NCI-H1048 (cell line): ENCODE results near the gene DCDC1.

Experiments used
- DNase-seq: peaks from one replicate; lab custom pipeline; 2025; lab: John Stamatoyannopoulos, UW

Gene DCDC1

DNA sequence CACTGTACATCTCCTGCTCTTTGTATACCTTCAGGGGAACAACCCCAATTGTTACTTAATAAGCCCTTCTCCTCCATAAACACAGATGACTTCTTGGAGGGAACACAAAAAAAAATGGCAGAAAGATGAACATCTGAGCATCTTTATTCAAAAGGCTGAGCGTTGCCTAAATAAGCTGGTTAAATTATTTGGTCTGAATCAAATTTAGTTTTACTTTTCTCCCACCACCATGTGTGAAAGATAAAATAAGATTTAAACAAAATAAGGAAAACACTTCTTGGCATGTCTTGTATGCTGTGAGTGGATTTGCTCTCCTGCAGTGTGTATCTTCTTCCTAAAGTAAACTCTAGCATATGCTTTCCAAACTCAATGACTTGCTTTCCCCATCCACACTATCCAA is 137.9 kb downstream of the DCDC1 start:
- no peak for DNase-seq

DNA sequence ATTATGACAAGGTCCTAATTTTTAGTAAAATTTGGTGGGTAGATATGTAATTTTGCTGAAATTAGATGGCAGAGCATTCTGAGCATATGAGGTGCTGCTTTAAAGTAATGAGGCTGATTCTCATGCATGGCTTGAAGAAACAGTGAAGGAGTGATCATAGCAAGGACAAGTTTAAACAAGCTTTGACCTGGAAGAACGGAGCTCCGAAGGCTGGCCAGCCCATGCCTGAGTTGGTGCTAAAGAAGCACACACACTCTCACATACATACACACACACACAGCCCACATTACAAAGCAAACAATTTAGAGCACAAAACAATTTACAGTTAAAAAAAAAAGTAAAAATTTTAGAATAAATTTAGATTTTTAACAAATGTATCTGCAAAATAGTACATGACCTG is 150.7 kb downstream of the DCDC1 start:
- DNase-seq, result no peak

DNA sequence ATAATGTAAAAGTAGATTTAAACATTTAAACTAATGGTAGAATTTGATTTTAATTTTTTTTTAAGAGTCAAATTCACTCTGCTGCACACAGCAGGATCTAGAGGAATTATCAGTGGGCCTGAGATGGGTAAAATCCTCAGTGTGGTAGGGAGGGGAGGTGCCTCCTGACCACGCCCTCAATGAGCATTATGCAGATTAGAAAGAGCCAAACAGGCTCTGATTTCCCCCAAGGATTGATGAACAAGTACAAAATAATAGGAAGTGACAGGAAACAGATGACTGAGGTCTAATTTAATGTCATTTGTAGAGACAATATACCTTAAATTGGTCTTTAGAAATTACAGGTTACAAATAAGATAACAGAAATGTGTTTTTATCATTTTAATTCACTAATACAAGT is 155.2 kb downstream of the DCDC1 start:
- DNase-seq, result no peak

DNA sequence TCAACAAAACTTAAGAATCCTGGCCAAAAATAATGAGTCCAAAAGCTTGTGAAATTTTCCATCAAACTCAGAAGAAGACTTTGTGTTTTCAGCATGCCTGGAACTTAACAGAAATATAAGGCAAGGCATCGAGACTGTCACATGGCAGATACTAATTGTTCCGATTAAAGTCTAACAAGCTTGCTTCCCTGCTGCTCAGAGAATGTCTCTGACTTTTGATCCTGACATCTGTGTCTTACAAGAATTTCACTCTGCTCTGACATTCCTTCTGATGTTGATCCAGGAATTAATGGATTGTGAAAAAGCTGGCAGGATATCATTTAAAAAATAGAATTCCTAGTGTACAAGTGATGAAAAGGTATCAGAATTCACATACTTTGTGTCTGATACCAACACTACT is 170.2 kb downstream of the DCDC1 start:
- no peak for DNase-seq

DNA sequence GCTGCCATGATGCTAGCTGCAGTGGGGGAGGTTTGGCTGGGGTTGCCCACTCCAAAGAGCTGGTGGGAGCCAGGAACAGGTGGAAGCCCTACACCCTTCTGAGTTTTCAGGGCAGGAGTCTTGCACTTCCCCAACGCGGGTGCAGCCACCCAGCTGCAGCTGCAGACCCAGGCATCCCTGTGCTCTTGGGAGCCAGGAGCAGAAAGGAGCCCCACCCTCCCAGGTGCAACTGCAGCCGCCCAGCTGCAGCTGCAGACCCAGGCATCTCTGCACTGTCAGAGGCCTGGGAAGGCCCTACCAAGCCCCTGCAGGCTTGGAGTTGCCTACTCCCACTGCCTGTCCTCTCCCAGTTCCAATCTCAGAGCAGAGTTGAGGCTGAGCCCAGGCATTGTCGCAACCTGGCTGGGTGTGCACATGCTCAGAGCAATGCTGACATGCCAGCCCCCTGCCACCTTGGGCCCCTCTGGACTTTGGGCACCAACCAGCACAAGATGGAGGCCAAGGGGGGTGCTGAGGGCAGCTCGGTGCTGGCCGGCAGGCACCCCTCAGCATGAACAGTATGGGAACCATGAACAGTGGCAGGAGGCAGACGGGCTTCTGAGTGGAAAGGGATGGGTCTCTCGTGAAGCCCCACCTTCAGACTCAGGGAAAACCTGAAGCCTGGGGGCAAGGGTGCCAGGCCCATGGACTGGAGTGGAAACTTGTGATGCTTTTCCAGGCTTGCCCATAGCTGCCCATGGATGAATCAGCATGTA is 195.4 kb downstream of the DCDC1 start:
- DNase-seq, result no peak

DNA sequence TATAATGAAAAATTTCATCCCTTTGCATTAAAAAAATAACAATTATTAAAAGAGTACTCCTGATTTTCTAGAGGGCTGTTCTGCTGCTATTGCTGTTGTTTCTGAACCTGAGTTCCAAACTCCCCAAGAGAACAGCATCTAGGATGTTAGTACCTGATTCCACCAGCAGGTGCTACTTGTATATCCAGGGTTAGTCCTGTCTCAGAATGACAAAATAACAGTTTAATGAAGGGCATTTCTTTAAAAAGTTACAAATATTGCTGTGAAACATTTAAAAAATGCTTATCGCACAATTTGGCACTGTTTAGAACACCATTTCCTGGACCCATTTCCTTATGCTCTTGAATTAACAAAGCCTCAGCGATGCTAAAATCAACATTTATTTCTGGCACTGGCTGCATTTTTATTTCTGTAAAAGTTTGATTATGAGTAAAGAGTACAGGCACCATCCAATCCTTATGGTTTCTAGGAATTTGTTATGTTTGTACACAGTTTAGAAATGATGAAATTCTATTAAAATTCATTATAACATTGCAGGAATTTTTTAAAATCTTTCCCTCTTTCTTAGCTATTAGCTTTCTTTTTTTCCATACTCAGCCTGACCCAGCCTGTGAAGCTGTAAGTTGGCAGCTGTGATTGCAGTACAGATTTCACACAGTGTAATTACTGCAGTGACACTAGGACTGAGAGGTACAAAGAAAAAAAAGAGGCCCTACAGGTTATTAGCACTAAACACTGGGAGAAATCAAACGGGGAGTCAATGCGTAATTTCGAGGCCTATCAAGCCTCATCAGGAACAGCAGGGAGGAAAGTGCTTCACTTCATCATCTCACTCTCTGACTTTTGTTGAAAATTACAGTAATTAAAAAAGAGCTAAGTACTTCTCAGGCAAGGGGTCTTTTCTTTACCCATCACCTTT is 208.8 kb downstream of the DCDC1 start:
- DNase-seq, result no peak

DNA sequence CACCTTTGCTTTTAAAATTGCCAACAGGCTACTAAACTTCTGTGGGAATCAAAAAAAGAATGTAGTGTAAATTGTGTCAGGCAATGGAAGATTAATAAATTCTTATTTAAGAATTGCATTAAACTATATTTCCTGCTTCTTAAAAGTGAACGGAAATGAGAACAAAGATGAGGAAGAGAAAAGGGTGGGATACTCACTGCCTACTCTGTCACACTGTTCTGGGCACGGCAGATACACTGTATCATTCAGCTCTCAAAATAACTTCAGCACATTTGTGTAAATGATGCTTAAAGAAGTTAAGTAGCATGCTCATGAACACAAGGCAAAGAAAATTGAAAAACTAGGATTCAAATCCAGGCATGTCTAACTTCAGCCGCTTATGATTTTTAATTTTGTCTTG is 218.7 kb downstream of the DCDC1 start:
- DNase-seq, result no peak

DNA sequence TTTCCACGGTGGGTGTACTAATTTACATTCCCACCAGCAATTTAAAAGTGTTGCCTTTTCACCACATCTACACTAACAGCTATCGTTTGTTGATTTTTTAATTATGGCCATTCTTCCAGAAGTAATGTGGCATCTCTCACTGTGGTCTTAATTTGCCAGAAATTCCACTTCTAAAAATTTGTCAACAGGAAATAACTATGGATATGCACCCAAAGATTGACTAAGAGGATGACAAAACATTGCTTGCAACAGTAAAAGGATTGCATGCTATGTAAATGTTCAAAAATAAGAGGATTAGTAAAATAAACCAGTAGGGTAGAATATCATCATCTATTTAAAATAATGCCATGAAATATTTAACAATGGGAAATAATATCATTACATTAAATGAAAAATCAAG is 219.5 kb downstream of the DCDC1 start:
- no peak for DNase-seq

DNA sequence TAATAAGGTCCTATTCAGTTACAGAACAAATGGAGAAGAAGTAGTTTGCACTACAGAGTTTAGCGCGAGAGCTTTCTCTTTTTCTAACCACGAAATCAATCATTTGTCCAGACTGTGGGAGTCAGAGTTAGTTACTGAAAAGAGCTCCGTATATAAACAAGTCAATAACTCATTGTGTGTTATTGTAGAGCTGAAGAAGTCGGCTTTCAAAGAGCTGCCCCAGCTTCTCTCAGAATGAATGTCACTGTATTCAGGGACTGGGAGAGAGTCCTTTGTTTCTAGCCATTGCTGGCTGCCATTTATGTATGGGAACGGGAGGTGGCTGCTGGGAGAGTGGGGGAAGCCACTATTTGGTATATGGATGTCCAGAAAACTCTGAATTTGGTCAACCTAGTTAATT is 227.8 kb downstream of the DCDC1 start:
- no peak for DNase-seq

DNA sequence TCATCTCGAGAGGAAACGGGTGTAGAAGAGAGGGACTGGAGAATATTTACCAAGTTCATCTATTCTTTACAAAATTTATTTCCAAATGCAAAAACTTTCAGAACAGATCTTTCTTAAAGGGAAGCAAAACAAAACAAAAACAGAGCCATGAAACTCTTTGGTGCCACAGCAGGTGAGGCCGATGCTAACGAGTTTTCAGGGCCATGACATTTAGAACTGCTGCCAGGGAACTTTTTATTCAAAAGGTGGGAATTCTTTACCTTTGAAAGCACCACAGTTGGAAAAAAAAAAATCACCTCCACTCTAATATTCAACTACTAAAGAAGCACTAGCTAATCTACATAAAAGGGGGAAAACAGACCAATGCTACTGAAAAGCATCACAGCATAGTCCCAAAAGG is 230.1 kb downstream of the DCDC1 start:
- DNase-seq, result no peak

DNA sequence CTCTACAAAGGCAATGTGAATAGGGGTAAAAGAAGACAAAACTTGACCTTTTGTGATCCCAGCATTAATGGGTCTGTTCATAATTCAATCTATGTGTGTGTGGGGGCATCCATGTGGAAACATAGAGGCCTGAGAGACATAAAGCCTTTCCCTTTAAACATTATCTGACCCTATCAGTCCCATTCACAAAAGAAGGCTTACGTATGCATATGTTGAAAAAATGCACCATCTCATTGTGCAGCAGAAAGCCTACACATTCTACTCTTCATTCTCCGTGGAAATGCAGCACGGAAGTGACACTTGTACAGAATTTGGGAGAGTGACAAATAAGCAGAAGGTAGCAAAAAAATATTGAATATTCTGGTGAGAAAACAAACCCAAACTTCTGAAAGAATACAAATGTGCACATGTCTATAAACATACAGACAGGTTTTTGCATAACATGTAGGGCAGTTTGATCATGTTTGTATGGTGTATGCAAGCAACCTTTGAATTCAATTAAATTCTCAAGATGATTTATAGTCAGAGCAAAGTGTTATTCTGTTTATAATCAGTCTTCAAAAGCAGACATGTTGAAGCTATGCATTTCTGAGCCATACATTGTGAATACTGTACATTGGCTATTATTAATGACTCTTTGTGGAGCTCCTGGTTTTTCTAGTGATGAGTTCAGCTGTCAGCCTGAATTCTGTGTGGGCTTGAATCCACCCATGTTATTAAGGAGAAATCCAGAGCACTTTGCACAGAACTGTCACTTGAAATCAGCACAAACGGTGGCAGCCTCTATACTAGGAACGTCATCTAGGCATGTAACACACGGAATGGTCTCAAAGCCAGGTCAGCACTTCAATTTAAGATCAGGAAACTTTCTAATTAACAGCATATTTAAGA is 236.8 kb downstream of the DCDC1 start:
- no peak for DNase-seq

DNA sequence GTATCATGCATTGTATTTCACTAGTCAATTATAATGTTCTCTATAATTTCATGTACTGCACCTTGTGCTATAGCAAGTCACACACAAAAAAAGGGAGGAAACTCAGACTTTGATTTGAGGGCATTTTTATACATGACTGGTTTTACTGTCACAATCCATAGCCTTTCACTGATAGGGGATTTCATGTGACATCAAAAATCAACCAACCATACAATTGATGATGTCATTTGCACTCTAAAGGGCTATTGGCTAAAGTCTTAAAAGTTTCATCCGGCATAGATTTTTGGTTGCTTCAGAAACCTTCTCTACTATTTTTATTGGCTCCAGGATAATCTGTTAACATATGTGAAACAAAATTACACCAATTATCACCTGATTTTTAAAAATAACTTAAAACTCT is 237.8 kb downstream of the DCDC1 start:
- DNase-seq, result no peak

DNA sequence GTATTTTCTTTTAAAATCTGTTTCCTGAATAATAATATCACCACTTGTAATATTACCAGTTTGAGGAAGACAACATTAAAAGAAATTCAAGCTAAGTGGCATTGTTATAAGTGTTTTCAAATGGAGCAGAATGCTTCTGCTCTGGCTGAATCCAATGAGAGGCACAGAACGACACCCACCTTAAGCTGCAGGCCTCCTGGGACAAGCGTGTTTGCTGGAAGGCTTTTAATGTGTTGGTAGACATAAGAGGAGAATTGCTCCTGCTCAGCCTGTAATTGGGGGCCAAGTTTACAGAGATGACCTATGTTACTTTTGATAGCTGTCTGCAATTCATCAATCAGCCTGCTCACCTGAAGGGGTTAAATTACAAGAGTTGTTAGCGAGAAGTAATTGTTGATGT is 242.2 kb downstream of the DCDC1 start:
- no peak for DNase-seq

DNA sequence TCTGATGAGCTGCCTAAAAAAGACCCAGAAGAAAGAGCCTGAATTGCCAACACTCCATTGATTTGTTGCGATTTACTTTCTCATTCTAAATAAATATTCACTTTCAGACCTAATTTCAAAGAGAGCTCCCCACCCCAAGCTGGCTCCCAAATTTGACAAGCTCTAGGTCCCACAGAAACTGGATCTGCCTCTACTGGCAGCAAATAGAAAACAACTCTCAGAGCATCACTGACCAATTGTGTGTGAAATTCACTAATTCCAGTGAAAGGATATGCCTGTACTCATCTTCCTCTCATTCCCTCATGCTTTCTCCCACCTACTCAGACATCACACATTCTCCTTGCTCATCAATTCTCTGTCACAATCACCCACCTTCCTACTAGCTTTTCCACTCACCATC is 249.1 kb downstream of the DCDC1 start:
- DNase-seq, result no peak

DNA sequence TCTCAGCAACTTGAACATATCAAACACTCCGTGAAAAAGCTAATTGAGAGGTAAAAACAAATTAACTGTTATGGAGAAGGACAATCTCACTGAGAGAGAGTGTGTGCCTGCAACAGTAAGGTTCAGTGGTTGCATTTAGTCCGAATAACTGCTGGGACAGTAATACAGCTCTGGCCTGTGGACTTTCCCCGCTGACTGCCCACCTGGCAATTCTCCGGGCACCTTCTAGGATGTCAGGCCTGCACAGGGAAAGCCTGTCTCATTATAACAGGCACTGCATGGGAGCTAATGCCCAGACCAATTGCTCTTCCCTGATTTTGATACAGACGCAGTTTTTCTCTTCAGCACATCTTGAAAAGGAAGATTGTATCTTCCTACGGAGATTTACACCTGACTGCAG is 251.0 kb downstream of the DCDC1 start:
- no peak for DNase-seq

DNA sequence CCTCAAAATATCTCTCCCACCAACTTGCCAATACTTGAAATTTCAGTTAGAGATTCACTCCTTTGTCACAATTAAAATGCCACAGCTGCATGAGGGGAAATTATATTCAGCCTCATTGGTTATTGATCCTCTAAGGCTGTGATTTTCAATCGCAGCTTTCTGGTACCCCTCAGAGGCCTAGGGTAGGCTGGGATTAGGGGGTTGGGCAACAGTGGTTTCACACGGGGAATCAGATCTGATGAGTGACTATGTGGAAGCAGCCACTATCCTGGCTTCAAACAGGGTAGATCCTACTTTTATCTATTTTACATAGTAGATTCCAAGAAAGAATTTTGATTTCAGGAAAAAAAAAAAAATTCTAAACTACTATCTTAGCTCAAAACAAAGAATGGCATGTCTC is 252.5 kb downstream of the DCDC1 start:
- no peak for DNase-seq

DNA sequence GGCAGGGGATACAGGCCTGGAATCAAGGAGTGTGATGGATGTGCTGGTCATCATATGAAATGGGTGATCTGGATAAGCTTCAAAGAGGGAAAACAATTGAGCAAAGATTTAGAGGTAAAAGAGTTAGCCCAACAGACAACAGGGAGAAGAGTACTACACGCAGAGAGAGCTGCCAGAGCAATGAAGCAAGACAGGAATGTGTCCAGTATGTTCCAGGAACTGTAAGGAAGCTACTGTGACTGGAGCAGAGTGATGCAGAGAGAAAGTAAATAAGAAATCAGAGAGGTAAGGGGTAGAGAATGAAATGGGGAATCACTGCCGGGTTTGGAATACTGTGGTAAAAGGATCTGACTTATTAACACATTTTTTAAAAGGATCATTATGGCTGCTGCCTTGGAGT is 255.1 kb downstream of the DCDC1 start:
- DNase-seq, result no peak

DNA sequence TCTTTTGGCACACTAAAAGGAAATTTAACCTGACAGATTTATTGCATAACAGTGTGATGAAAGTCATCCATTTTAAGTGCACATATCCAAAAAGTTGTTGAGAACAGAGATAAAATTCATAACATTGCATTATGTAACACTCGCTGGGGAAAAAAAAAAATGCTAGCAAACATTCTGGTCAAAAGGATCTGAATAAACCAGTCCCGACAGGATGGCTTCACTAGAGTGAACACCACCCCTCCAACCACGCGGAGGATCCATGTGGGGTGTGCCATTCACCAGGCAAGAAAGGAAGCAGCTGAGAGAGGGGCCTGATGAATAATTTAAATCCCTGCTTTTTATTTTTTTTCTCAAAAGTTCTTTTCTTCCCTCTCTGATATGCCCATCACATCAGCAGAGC is 258.7 kb downstream of the DCDC1 start:
- no peak for DNase-seq

DNA sequence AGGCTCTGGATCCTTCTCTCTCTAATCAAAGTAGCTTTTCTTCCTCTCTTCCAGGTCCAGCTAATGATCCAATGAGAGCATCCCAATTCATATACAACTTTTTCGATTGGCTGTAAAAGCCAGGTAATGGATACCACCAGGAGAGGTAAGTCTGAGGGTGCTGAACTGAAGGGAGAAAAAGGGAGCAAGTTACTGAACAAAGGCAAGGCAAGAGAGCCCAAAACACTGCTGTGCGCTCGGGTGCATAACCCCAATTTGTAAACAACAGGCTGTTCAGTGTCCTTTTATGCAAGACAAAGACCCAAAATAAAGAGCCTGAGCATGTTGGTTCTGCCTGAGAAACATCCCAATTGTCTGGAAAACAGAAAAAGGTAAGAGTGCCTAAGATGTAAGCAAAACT is 260.1 kb downstream of the DCDC1 start:
- DNase-seq, result no peak

DNA sequence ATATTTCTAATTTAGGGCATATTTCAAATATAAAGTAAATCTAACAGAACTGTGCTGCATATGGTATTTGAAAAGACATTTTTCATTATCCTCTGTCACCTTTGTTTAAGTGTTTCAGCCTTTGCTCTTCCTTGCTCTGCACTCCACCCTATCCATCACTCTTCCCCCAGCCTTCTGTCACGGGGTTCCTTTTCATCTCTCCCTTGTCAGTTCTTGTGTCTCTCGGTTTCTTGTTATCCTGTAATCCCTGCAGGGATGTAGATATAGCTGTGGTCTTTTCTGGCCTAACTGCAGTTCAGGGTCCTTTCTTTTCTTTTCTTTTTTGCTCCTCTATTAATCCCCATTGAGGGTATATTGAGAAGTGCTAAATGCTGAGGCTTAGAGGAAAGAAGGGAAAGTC is 261.9 kb downstream of the DCDC1 start:
- no peak for DNase-seq

DNA sequence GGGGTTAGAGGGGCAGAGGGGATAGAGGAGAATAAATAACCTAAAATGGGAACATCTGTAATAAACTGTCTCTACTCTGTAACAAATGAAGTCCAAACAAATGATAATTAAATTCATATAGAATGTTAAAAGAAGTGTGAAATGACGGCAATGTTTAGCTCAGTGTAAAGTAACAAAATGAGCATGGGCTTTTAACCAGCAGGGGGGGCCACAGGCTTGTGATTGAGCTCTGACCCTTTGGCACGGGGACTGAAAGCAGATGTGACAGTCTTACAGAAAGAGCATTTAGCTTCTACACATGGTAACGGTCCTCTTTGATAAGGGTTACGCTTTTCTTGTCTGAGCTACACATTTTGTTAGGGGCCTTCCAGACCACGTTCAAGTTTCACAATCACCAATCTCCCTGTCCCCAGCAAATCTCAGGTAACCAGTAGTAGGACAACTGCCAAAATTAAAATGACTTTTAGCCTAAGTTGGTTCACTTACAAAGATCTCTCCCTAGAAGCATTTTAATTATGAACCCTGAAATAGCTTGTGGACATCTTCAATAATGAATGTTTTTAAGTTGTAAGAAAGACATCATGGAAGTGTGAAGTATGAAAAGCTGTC is 262.5 kb downstream of the DCDC1 start:
- DNase-seq, result no peak

DNA sequence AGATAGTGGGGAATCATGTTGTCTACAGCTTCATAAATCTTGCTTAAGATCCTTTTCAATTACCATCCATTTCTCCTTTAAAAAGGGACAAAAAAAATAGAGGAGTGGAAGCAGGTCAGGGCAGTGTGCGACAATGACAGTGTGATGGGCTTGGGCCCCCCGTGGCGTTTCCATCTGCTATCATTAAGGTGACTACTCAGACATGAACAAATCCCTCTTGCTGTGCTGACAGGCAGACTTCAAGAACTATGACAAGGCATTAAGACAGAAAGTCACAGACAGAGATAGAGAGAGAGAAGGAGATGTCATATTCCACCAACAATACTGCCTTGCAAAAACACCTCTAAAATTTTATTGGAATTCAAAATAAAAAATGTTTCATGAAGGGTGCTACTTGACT is 263.2 kb downstream of the DCDC1 start:
- no peak for DNase-seq
